Neural cell (in vitro differentiated cells): ENCODE measurements around the gene CEP85.

Source experiments
- CTCF ChIP-seq: fragments of 450-650 bp; IDR thresholded peaks from 2 replicates; pipeline ENCODE4 v1.5.1; 2014; ENCODE audit warnings: antibody characterized with exemption, mild to moderate bottlenecking, moderate library complexity; ENCODE audit not compliant: poor library complexity, severe bottlenecking
- EZH2 ChIP-seq: fragments of 200-600, 300-800 bp; shearing (Covaris generic), sonication (generic); IDR thresholded peaks from 2 replicates; pipeline ENCODE4 v1.6.1; 2014; ENCODE audit warnings: antibody characterized with exemption, low read length, borderline replicate concordance, mild to moderate bottlenecking; ENCODE audit not compliant: insufficient read depth, poor library complexity, severe bottlenecking
- POLR2AphosphoS5 ChIP-seq: IDR thresholded peaks from 2 replicates; pipeline ENCODE4 v1.6.1; 2012
- SMC3 ChIP-seq: fragments of 450-650 bp; conservative IDR thresholded peaks from 2 replicates; pipeline ENCODE4 v1.6.1; 2014; ENCODE audit warnings: antibody characterized with exemption, mild to moderate bottlenecking, moderate library complexity; ENCODE audit not compliant: poor library complexity

GRCh38 chr1:26284597-26285347, 50.8 kb downstream of the CEP85 start:
- TF ChIP-seq EZH2 (no peak), CTCF (peak; percentile 54), POLR2AphosphoS5 (no peak), SMC3 (peak; percentile 30)
